Measurements from ENCODE around the gene ZNF844.
"Not testable (repeated sequence)": the region's sequence is repeated elsewhere in the genome, so short reads cannot be mapped to it uniquely, and the experiment has no call there.

The ZNF844 gene

GRCh38 chr19:12092956-12093355 lies 28.4 kb downstream of the ZNF844 start:
- DNase-seq (ENCODE audit: low read depth): no peak

DNA sequence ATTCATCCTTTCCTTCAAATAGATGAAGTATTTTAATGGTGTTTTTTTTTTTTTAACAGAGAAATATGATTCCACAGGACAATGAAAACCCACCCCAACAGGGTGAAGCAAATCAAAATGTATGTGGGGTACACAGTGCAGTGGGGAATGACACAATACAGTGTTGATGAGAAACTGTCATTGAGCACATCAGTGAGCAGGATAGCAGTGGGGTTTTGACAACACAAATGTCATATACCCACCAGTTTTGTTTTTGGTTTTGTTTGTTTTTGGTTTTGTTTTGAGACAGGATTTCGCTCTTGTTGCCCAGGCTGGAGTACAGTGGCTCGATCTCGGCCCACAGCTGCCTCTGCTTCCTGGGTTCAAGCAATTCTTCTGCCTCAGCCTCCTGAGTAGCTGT lies 29.2 kb downstream of the ZNF844 start:
- DNase-seq (ENCODE audit: low read depth): no peak

DNA sequence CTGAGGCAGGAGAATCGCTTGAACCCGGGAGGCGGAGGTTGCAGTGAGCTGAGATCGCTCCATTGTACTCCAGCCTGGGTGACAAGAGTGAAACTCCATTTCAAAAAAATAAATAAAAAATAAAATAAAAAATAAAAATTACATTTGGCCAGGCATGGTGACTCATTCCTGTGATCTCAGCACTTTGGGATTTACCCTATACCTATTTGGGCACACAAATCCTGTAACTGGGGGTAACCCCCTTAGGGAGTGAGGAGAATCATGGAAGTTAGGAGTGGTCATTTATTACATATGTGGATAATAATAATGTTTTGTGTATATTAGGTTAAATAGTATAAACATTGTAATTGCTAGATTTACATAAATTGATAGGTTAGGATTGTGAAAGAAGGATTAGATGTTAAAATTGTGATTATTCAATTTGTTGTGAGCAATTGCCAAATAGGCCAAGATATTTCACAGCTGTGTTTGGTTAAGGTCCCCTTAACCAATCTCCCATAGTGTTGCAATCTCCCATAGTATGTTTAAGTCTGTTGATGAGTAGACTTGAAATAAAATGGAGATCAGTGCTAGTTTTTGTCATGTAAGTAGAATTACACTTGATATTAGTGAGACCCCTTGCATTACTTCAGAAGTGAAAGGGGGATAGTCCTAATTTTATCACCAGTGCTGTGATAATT lies 30.7 kb downstream of the ZNF844 start:
- DNase-seq (ENCODE audit: low read depth): no peak

DNA sequence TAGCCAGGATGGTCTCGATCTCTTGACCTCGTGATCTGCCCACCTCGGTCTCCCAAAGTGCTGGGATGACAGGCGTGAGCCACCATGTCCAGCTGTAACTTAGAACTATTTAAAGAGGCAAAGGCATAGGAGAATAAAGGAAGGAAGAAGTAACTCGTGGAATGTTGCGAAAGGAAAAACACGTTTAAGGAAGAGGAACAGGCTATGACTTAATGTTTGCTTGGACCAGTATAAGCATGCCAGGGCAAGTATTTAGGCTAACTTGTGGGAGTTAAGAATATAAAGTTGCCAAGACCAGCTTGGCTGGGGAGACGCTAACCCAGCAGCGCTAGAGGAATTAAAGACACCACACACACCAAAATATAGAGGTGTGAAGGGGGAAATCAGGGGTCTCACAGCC lies 33.5 kb downstream of the ZNF844 start:
- DNase-seq (ENCODE audit: low read depth): no peak

DNA sequence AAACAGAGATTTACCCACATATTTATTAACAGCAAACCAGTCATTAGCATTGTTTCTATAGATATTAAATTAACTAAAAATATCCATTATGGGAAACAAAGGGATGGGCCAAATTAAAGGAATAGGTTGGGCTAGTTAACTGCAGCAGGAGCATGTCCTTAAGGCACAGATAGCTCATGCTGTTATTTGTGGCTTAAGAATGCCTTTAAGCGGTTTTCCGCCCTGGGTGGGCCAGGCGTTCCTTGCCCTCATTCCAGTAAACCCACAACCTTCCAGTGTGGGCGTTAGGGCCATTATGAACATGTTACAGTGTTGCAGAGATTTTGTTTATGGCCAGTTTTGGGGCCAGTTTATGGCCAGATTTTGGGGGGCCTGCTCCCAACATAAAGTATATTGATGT lies 39.4 kb downstream of the ZNF844 start:
- not testable (repeated sequence) for DNase-seq (ENCODE audit: low read depth)

- no peak for DNase-seq (ENCODE audit: low read depth)
Measured at GRCh38 chr19:12111176-12111575, 46.6 kb downstream of the ZNF844 start.

- DNase-seq (ENCODE audit: low read depth): no peak
Measured at GRCh38 chr19:12111943-12112637, 47.6 kb downstream of the ZNF844 start.

DNA sequence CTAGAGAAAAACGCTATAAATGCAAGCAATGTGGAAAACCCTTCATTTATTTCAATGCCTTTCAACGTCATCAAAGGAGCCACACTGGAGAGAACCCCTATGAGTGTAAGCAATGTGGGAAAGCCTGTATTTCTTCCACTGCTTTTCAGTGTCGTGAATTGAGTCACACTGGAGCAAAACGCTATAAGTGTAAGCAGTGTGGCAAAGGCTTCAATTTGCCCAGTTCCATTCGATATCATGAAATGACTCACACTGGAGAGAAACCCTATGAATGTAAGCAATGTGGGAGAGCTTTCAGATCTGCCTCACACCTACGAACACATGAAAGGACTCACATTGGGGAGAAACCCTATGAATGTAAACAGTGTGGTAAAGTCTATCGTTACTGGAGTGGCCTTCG lies 48.2 kb downstream of the ZNF844 start:
- DNase-seq (ENCODE audit: low read depth): no peak

DNA sequence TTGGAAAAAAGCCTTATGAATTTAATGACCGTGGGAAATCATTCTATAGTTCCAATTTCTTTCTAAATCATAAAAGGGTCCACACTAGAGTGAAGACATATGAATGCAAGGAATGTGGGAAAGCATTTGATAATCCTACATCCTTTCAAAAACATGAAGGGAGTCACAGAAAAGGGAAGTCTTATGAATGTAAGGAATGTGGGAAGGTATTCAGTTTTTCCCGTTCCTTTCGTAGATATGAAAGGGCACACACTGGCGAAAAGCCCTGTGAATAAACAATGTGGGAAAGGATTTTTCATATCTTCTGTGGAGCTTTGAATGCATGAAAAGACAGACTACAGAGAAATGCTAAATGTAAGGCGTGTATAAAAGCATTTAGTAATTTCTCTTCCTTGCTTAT lies 48.6 kb downstream of the ZNF844 start:
- DNase-seq (ENCODE audit: low read depth): no peak

GRCh38 chr19:12117201-12117970 lies 52.9 kb downstream of the ZNF844 start:
- DNase-seq (ENCODE audit: low read depth): no peak

DNA sequence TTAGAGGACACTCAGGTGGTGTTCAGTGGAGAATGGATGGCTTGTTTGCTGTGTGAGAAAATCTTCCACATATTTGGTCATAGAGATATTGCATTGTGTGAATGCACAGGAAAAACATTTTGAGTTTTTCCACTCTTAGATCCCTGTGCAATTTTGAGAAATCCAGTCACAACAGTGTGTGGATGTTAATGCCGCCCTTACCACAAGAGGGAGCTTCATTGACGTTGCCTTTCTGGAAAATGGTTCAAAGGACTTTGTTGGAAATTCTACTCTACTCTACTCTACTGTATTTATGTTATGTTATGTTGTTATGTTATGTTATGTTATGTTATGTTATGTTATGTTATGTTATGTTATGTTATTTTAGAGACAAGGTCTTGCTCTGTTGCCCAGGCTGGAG lies 62.2 kb downstream of the ZNF844 start:
- DNase-seq (ENCODE audit: low read depth): no peak

Measured in stimulated activated CD8-positive, alpha-beta memory T cell treated with anti-CD3 and anti-CD28 coated beads, Interleukin-7, amount 100 ng/mL, for 24 hours (primary cell).